H1 (cell line): ENCODE results near the gene CELF5. TPM values are rescaled to one million over a fixed set of nuclear protein-coding genes. Genes with fewer than 3 reads are reported as not detected.
A peak's percentile ranks its signal among the peaks of the same experiment; 100 is the strongest.

ENCODE experiments used
- CTCF ChIA-PET: fragments of 300-600 bp; sonication (Branson Sonifier 250); formaldehyde crosslinking; loops from one replicate; lab custom pipeline; 2021; ENCODE audit not compliant: partially characterized antibody; lab: Charles Lee
- POLR2A ChIA-PET: fragments of 300-600 bp; sonication (Branson Sonifier 250); formaldehyde crosslinking; loops from one replicate; lab custom pipeline; 2021; ENCODE audit warnings: inconsistent platforms; ENCODE audit not compliant: partially characterized antibody; lab: Charles Lee
- DNase-seq, 2 experiments: peaks; one replicate each; pipeline versions ENCODE4 v3.0.0 to v3.0.0-alpha.2; 2010 to 2022; ENCODE audit warnings: low spot score in 2 of 2, low read depth in 1 of 2, mixed read lengths in 1 of 2
- FAIRE-seq: peaks from 2 replicates; lab custom pipeline; 2011; peaks lifted over from hg19 to GRCh38; lab: Jason Lieb, UNC
- H2AFZ ChIP-seq: 2 replicates; pipeline ENCODE4 v1.8.1; 2012; ENCODE audit warnings: low read length, inconsistent platforms
- H2AK5ac ChIP-seq: 2 replicates; pipeline ENCODE4 v1.6.1; 2013; ENCODE audit warnings: low read depth, low read length
- H2BK120ac ChIP-seq: replicated peaks from 2 replicates; pipeline ENCODE3; 2013; ENCODE audit warnings: low read depth, low read length, inconsistent platforms
- H2BK12ac ChIP-seq: 2 replicates; pipeline ENCODE4 v1.6.1; 2013; ENCODE audit warnings: low read depth, low read length
- H2BK15ac ChIP-seq: 2 replicates; pipeline ENCODE4 v1.6.1; 2013; ENCODE audit warnings: low read length
- H2BK20ac ChIP-seq: 2 replicates; pipeline ENCODE4 v1.6.1; 2013; ENCODE audit warnings: low read length
- H2BK5ac ChIP-seq: 2 replicates; pipeline ENCODE4 v1.6.1; 2013; ENCODE audit warnings: low read depth, low read length
- H3K14ac ChIP-seq: 2 replicates; pipeline ENCODE4 v1.6.1; 2013; ENCODE audit warnings: inconsistent platforms; ENCODE audit not compliant: insufficient read length
- H3K18ac ChIP-seq: 2 replicates; pipeline ENCODE4 v1.6.1; 2013; ENCODE audit warnings: low read length; ENCODE audit errors: extremely low read depth
- H3K23ac ChIP-seq: 2 replicates; pipeline ENCODE4 v1.6.1; 2013; ENCODE audit warnings: inconsistent platforms; ENCODE audit not compliant: insufficient read length
- H3K23me2 ChIP-seq: 2 replicates; pipeline ENCODE4 v1.6.1; 2013; ENCODE audit warnings: low read depth, low read length
- H3K27ac ChIP-seq: 2 replicates; pipeline ENCODE4 v1.6.1; 2011; ENCODE audit warnings: low read depth, low read length, inconsistent platforms
- H3K27me3 ChIP-seq, 4 experiments: replicated peaks in 1 of 4; 1 replicate in 1 of 4; 2 replicates in 3 of 4; pipeline versions ENCODE4 v1.6.1 to v1.8.1; 2011 to 2013; ENCODE audit warnings: low read length in 3 of 4, mild to moderate bottlenecking in 3 of 4, inconsistent platforms in 2 of 4, mixed read lengths in 2 of 4, moderate library complexity in 1 of 4; ENCODE audit not compliant: control insufficient read depth in 3 of 4, insufficient read depth in 3 of 4; ENCODE audit errors: extremely low read depth in 1 of 4
- H3K36me3 ChIP-seq, 4 experiments: 2 replicates each; pipeline versions ENCODE4 v1.6.1 to v1.8.1; 2011 to 2013; ENCODE audit warnings: mild to moderate bottlenecking in 4 of 4, low read length in 3 of 4, moderate library complexity in 2 of 4, control low read depth in 1 of 4, inconsistent platforms in 1 of 4; ENCODE audit not compliant: insufficient read depth in 4 of 4, control insufficient read depth in 2 of 4
- H3K4ac ChIP-seq: replicated peaks from 2 replicates; pipeline ENCODE3; 2013; ENCODE audit warnings: low read length, low read depth, mixed read lengths, inconsistent platforms; ENCODE audit not compliant: insufficient read length
- H3K4me1 ChIP-seq, 4 experiments: replicated peaks in 1 of 4; 1 replicate in 1 of 4; 2 replicates in 3 of 4; pipeline versions ENCODE4 v1.6.1 to v1.8.1; 2011 to 2013; ENCODE audit warnings: low read length in 3 of 4, inconsistent platforms in 2 of 4, mixed read lengths in 1 of 4; ENCODE audit not compliant: insufficient read depth in 4 of 4, control insufficient read depth in 3 of 4
- H3K4me2 ChIP-seq, 2 experiments: 2 replicates each; pipeline versions ENCODE4 v1.6.1 to v1.8.1; 2011 to 2013; ENCODE audit warnings: low read depth in 2 of 2, low read length in 2 of 2, control low read depth in 1 of 2, inconsistent platforms in 1 of 2, mild to moderate bottlenecking in 1 of 2; ENCODE audit not compliant: insufficient read depth in 1 of 2
- H3K4me3 ChIP-seq, 4 experiments: fragments of 200-600, 300-600 bp in 1 of 4; sonication (generic), shearing (Covaris generic), sonication (Bioruptor Twin) in 1 of 4; 2 replicates each; pipeline versions ENCODE4 v1.5.1 to v1.8.1; 2011 to 2016; ENCODE audit warnings: low read length in 4 of 4, low read depth in 3 of 4, control low read depth in 2 of 4, inconsistent platforms in 2 of 4, mild to moderate bottlenecking in 2 of 4, mixed read lengths in 1 of 4, moderate library complexity in 1 of 4; ENCODE audit not compliant: insufficient read depth in 2 of 4; ENCODE audit errors: extremely low read depth in 1 of 4
- H3K56ac ChIP-seq: replicated peaks from 2 replicates; pipeline ENCODE3; 2013; ENCODE audit warnings: low read depth, mild to moderate bottlenecking, mixed read lengths, low read length, inconsistent platforms; ENCODE audit not compliant: insufficient read length
- H3K79me1 ChIP-seq: 2 replicates; pipeline ENCODE4 v1.6.1; 2013; ENCODE audit warnings: low read depth, low read length, control low read depth
- H3K79me2 ChIP-seq, 2 experiments: 2 replicates each; pipeline versions ENCODE4 v1.6.1 to v1.8.1; 2012 to 2013; ENCODE audit warnings: low read length in 2 of 2, mild to moderate bottlenecking in 2 of 2, inconsistent platforms in 1 of 2; ENCODE audit not compliant: insufficient read depth in 2 of 2, control insufficient read depth in 1 of 2
- H3K9ac ChIP-seq, 4 experiments: replicated peaks in 1 of 4; 1 replicate in 1 of 4; 2 replicates in 3 of 4; pipeline versions ENCODE4 v1.6.1 to v1.8.1; 2011 to 2013; ENCODE audit warnings: low read depth in 3 of 4, low read length in 3 of 4, control low read depth in 2 of 4, mild to moderate bottlenecking in 2 of 4, moderate library complexity in 2 of 4, inconsistent platforms in 1 of 4; ENCODE audit errors: extremely low read depth in 1 of 4
- H3K9me3 ChIP-seq, 2 experiments: 2 replicates each; pipeline versions ENCODE4 v1.6.1 to v1.8.1; 2012 to 2013; ENCODE audit warnings: mild to moderate bottlenecking in 2 of 2, moderate library complexity in 2 of 2, control low read depth in 1 of 2, inconsistent platforms in 1 of 2, low read depth in 1 of 2, low read length in 1 of 2, mixed read lengths in 1 of 2; ENCODE audit not compliant: insufficient read depth in 2 of 2
- H4K20me1 ChIP-seq, 2 experiments: replicated peaks in 1 of 2; 2 replicates each; pipeline versions ENCODE3 to v1.8.1; 2011 to 2013; ENCODE audit warnings: inconsistent platforms in 2 of 2, low read length in 2 of 2, mild to moderate bottlenecking in 1 of 2; ENCODE audit not compliant: insufficient read depth in 2 of 2, control insufficient read depth in 1 of 2
- H4K5ac ChIP-seq: 2 replicates; pipeline ENCODE4 v1.6.1; 2013; ENCODE audit warnings: low read length, low read depth, mixed read lengths, inconsistent platforms; ENCODE audit not compliant: insufficient read length
- H4K8ac ChIP-seq: 2 replicates; pipeline ENCODE4 v1.8.0; 2013; ENCODE audit warnings: mild to moderate bottlenecking, moderate library complexity, low read length, inconsistent platforms; ENCODE audit not compliant: insufficient read depth; ENCODE audit errors: extremely low read depth
- H4K91ac ChIP-seq: replicated peaks from 2 replicates; pipeline ENCODE3; 2013; ENCODE audit warnings: low read length, mixed read lengths, inconsistent platforms; ENCODE audit not compliant: insufficient read length
- CTCF ChIP-seq, 3 experiments: IDR thresholded peaks; 1 replicate in 2 of 3; 2 replicates in 1 of 3; pipeline versions ENCODE4 v1.5.1 to v1.6.1; 2011; ENCODE audit warnings: low read length in 3 of 3, mild to moderate bottlenecking in 3 of 3, inconsistent platforms in 2 of 3, low read depth in 1 of 3, moderate library complexity in 1 of 3; ENCODE audit not compliant: insufficient read depth in 1 of 3; ENCODE audit errors: control extremely low read depth in 1 of 3
- NRF1 ChIP-seq: IDR thresholded peaks from 2 replicates; pipeline ENCODE4 v1.6.1; 2011; ENCODE audit warnings: mild to moderate bottlenecking, low read depth, low read length, improper control_type of control experiment
- WGBS, 2 experiments: shearing (Covaris generic) in 1 of 2; methylation state at CpG; one replicate each; pipeline versions ENCODE4 v1.1.6 to v1.1.7; 2013 to 2015; ENCODE audit warnings: low lambda C conversion rate in 2 of 2, mixed read lengths in 2 of 2, inconsistent platforms in 1 of 2, low coverage in 1 of 2, missing lambda C conversion rate in 1 of 2; ENCODE audit not compliant: insufficient replicate concordance in 2 of 2, insufficient coverage in 1 of 2, insufficient read length in 1 of 2; ENCODE audit errors: extremely low coverage in 1 of 2, missing lambda C conversion rate in 1 of 2; 5-methylcytosine and 5-hydroxymethylcytosine counted together
- polyA plus RNA-seq, 7 experiments: library from polyadenylated mRNA; depleted of rRNA in 3 of 7; stranded (reverse) in 5 of 7; unstranded in 2 of 7; fragments of >200 nt in 5 of 7; fragments of 200-250 nt in 2 of 7; gene quantifications; 1 replicate in 5 of 7; 2 replicates in 1 of 7; 4 replicates in 1 of 7; pipeline versions ENCODE4 v1.2.1 to v1.2.3, GENCODE V29; 2011 to 2013; ENCODE audit warnings: missing spikeins in 2 of 7, mixed read lengths in 2 of 7
- total RNA-seq: library from RNA; stranded (reverse); fragmentation: NEBNext Ultra II Directional; extraction: Animal tissue kit (Norgen Biotek cat#: 25700); gene quantifications from 2 replicates; pipeline ENCODE4 v1.2.1, GENCODE V29; 2021

Gene CELF5
- total and polyA plus RNA-seq, 2 of the 8 experiments (the other 6 are each of a cell fraction or from before 2014, with no cell fraction given), result 9.8 to 15.0 TPM

- Histone ChIP-seq H4K5ac (no peak overlapping the region), H3K4me2 (no peak overlapping the region), H3K56ac (no peak overlapping the region), H3K79me1 (no peaks in the 10 kb centered on the region), H3K14ac (no peak overlapping the region), H3K36me3 (no peaks in the 10 kb centered on the region), H3K9ac (no peak overlapping the region), H3K4me3 (no peak overlapping the region), H3K27me3 (no peaks in the 10 kb centered on the region), H2BK15ac (no peak overlapping the region), H2BK120ac (no peak overlapping the region), H2BK12ac (no peak overlapping the region), H4K8ac (no peak overlapping the region), H3K23ac (no peak overlapping the region), H3K9me3 (no peaks in the 10 kb centered on the region), H4K20me1 (peaks cover 9 to 17% of the 10 kb centered on the region in 2 experiments), H3K4me1 (peaks cover 0 to 8% (median 1%) of the 10 kb centered on the region in 4 experiments; a peak in 3 of 7 replicates), H3K79me2 (0 out of 4 replicates have a peak, but pooled peaks cover 0 to 2% of the 10 kb centered on the region in 2 experiments), H2AK5ac (no peak overlapping the region), H3K4ac (no peak overlapping the region), H2BK20ac (no peak overlapping the region), H4K91ac (no peak overlapping the region), H3K27ac (no peak overlapping the region), H3K23me2 (peaks cover 16% of the 10 kb centered on the region; the same call in 1 of the 2 replicates), H2AFZ (no peak overlapping the region), H3K18ac (no peak overlapping the region), H2BK5ac (no peak overlapping the region)
- TF ChIP-seq NRF1 (no peak), CTCF (IDR thresholded peaks at IDR 0.05; ENCODE audit: control extremely low read depth in 1 of 3, insufficient read depth in 1 of 3, low read depth in 1 of 3, low read length in 3 of 3) (peak in 2 of 3 experiments; percentile 17 to 36; a peak in 2 of 4 replicates)
- POLR2A ChIA-PET, result interaction anchor here (0.6 to 1.8 kb wide), 5 partner anchors 12 to 748 kb away, joined by 3 to 7 read pairs (median 4); no protein-coding TSS in a partner anchor
- WGBS, 2 experiments, result 94% methylated on average over 3 of the region's 4 CpGs; no CpG with 5 or more reads in 1 of the 2 experiments
- CTCF ChIA-PET, result interaction anchor here (0.6 to 1.8 kb wide), 15 partner anchors 9 to 112 kb away, joined by 3 to 6 read pairs (median 3); partner anchors contain the start of gene CELF5
- no peak for DNase-seq
- no peak for FAIRE-seq
Observed at GRCh38 chr19:3233831-3234230, 9.4 kb downstream of the CELF5 start.
